Activated CD8-positive, alpha-beta memory T cell treated with anti-CD3 and anti-CD28 coated beads, Interleukin-2, amount 50 U/mL, for 48 hours (primary cell): ENCODE measurements around the gene LRWD1.
"Not testable (repeated sequence)": the region's sequence is repeated elsewhere in the genome, so short reads cannot be mapped to it uniquely, and the experiment has no call there.

Source experiments
- DNase-seq: peaks from one replicate; pipeline ENCODE4 v3.0.0-alpha.2; 2020

The LRWD1 gene

DNA sequence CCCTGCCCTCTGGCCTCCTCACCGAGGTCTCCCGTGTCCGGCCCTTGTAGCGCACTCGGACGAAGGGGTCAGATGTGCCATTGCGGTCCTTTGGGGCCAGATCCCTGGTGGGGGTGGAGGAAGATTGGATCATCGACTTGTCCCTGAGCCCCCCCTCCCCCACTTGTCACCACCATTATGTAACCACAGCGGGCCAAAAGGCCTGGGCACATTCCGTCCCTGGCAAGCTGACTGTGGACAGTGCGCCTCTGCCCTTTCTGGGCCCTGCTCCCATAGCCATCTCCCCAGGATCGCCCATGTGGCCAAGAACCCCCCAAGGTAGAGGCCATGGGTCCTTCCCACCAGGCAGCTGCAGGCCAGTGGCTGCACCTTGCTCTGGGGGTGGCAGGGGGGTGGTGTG lies 38.4 kb downstream of the LRWD1 start:
- DNase-seq, result not testable (repeated sequence)

DNA sequence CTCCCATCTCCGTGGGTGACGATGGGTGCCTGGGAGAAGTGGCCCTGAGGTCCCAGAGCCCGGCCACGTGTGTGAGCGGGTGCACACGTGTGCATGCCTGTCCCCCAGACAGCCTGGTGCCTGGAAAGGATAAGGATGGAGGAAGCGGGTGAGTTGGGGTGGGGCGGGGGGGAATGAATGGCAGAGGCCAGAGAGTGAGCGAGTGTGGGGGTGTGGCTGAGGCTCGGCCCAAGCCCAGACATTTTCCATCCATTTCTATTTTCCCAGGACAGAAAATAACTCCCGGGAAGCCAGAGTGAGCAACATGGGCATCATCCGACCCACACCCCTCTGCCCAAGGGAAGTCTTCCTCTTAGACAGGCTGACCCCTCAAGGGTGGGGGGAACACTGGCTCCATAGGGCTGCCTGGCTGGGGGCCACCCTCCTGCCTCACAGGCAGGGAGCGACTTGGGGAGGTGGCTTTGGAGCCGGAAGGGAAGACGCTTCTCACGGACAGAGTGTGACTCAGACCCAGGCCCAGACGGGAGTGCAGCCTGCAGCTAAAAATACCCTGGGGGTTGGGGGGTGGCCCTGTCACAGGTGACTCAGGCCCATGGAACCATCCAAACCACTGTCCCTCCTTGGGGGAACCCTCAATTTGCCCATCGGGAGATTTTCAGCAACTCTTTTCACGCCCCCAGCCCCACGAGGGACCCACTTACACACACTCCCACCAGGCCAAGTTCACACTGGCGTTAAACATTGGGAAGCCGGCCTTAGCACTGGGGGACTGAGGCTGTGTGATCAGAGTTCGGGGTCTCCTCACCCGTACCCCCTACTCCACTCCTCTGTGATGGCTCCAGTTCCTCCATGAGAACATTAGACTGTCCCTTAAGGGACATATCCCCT lies 40.8 kb downstream of the LRWD1 start:
- DNase-seq, result peak; percentile 52

DNA sequence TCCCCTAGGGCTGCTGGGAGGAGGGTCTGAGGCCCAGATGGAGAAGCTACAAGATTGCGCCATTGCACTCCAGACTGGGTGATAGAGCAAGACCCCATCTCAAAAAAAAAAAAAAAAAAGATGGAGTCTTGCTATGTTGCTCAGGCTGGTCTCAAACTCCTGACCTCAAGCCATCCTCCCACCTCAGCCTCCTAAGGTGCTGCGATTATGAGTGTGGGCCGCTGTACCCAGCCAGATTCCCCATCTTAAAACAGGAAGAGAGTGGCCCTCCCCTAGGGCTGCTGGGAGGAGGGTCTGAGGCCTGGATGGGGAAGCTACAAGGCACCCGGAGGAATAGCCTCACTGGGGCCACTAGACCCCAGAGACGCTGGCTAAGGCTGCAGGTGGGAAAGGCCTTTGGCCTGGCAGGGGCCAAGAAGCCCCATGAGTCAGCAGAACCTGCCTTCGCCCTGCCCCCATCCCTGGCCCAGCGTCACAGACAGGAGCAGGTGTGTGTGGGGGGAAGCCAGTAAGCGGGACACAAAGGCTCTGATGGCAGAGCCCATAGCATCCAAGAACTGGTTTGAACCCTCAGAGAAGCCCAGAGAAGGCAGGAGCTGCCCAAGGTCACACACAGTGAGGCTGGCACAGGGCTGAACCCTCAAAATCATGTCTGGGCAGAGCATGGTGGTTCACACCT lies 42.8 kb downstream of the LRWD1 start:
- peak; percentile 49 for DNase-seq

DNA sequence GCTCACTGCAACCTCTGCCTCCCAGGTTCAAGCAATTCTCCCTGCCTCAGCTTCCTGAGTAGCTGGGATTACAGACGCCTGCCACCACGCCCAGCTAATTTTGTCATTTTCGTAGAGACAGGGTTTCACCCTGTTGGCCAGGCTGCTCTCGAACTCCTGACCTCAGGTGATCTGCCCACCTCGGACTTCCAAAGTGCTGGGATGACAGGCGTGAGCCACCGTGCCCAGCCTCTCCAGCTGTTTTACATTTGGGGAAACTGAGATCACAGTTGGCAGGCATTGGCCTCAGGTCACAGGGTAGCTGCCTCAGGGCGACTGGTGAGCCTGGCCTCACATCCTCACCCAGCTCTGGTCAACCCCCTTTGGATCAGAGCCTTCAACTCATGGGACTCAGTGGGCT lies 45.8 kb downstream of the LRWD1 start:
- not testable (repeated sequence) for DNase-seq

DNA sequence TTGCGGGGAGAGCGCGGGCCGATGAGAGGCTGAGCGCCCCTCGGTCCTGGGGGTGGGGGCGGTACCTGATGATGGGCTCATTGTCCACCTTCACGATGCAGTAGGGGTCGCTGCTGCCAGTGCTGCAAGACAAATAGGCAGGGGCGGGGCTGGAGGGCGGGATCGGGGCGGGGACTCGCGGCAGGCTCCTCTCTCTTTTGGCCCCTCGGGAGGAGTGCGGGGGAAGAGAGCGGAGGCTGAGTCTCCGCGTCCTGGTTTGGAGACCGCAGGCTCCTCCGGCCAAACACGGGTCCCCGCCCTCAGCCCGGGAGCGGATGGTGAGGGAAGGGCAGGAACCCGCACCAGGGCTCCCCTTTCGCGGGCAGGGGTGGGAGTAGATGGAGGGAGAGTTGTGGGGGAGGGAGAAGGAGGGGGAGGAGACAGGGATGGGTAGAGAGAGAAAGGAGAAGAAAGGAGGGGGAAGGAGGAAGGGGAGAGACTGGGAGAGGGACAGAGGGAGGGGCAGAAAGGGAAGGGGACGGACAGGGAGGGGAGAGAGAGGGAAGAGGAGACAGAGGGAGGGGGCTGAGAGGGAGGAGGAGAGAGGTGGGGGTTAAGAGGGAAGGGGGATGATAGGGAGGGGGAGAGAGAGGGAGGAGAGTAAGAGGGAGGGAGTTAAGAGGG lies 47.2 kb downstream of the LRWD1 start:
- not testable (repeated sequence) for DNase-seq

DNA sequence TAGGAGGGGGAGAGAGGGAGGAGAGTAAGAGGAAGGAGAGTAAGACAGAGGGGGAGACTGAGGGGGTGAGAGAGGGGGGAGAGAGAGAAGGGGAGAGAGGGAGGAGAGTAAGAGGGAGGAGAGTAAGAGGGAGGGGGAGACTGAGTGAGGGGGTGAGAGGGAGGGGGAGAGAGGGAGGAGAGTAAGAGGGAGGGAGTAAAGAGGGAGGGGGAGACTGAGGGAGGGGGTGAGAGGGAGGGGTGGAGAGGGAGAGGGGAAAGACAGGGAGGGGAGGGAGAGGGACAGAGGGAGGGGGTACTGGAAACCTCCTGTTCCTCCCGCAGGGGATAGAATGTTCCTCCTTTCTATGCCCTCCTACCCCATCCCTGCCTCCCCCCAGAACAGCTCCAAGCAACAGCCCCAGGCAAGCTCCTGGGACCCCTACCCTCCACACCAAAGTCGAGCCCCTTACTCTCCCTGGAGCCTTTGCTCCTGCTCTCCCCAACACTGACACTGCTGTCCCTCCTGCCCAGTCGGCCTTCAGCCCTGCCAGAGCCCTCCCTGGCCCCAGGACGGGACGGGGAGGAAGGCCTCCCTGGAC lies 47.9 kb downstream of the LRWD1 start:
- peak; percentile 59 for DNase-seq

DNA sequence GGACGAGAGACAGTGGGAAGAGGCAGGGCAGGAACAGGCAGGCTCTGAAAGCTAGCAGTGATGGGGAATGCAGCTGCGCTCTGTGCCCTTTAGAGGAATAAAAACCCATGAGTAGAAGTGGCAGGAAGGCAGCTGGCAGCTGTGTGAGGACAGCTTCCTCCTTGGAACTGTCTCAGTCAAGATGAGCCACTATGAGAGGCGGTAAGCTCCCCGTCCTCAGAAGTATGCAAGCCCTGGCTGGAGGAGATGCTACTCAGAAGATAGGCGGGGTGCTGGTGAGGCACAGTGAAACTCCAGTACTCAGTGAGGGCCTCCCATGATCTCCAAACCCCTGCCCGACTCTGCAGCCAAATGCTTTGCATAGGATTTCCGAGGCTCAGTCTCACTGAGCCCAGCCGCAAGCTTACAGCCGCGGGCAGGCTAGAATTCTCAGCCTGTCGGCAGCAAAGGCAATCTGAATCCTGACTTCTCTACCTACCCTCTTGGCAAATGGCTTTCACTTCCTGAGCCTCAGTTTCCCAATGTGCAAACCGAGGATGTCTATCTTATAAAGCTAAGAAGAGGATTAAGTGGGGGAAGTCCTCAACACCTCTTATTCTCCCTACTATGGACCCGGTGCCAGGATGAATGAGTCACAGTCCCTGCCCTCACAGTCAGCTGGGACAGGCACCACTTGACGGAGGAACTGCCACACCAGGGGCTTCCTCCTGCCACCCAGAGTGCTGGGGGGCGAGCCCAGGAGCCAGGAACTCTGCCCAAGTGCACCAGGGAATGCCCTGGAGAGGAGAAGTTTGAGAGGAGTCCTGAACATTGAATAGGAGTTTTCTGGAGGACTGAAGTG lies 50.3 kb downstream of the LRWD1 start:
- not testable (repeated sequence) for DNase-seq

DNA sequence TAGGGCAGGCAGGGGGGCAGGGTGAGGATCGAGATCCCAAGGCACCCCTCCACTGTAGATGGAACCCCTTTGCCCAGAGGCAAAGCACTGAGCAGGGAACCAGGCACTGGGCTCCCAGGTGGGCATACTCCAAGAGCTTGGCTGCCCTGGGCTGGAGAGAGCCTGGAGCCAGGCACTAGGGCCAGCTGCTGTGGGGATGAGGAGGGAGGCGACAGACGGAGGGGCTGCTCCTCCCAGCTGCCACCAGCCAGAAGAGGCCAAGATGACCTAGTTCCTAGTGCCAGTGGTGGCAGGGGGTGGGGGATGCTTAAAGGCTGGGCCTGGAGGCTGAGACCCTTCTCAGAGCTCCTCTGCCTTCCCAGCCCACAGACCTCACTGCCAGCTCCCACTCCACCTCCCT lies 51.1 kb downstream of the LRWD1 start:
- not testable (repeated sequence) for DNase-seq

DNA sequence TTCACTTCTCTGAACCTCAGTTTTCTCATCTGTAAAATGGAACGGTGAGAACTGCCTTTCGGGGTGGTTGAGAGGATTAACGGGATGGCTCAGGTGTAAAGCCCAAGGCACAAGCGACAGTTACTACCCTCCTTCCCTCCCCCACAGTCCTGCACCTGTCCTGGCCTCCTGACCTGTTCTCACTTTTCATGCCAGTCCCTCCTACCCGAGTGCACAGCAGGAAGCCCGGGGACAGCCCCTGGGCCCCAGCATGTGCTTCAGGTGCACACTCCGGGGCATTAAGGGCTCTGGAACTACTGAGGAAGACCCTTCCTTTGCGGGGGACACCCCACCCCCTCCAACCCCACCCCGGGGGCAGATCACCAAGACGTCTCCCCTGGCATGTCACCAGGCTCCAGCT lies 52.2 kb downstream of the LRWD1 start:
- DNase-seq, result not testable (repeated sequence)

DNA sequence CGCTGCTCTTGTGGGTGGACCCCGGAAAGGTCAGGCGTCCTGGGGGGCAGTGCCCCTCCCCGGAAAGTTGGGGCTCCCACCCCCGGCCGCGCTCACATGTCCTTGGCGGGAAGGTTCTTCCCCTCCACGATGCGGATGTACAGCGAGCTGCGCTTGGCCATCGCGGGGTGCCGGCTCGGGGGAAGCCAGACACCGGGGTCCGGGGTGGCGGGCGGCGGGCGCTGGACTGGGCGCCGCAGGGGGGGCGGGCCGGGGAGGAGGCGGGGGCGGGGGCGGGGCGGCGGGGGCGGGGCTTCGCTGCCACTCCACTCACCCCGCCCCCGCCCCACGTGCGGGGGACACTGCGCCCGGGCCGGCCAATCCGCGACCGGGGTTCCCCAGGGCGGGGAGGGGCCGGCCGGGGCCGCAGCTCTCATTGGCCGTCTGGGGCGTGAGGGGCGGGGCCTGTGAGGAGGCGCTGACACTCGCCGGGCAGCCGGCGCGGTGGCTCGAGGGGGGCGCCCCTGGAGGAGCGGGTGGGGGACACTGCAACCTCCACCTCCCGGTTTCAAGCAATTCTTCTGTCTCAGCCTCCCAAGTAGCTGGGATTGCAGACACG lies 52.9 kb downstream of the LRWD1 start, which contains the start of gene RASA4B:
Gene RASA4B (minus strand): TSS at position 228 of the 598 bp plus-strand sequence. CDS start 67 bp downstream, at position 161.
- peak; percentile 53 for DNase-seq

DNA sequence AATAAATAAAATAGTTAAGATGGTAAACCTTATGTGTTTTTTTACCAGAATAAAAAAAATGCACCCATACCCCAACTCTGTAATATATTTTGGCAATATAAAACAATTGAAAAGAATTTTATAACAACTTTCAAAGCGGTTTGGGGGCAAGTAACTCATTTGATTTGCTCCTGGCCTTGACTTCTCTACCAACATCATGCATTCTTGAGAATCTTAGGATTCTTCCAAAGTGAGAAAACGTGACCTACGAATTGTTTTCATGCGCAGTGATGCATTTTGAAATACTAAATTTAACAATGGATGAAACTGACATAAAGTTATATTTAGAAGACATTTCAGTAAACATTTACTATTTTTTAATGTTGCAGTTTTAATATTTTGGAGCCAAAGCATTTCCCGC lies 56.0 kb downstream of the LRWD1 start:
- DNase-seq, result not testable (repeated sequence)
